HepG2 (cell line): ENCODE results near the gene TXN2. TPM values are rescaled to one million over a fixed set of nuclear protein-coding genes. Genes with fewer than 3 reads are reported as not detected.
A peak's percentile ranks its signal among the peaks of the same experiment; 100 is the strongest.

Experiments
- AGO2 ChIP-seq: fragments of 200-400 bp; formaldehyde crosslinking; optimal IDR thresholded peaks from 2 replicates; pipeline ENCODE3; 2017; ENCODE audit warnings: mild to moderate bottlenecking, low read depth, low read length, moderate library complexity
- CC2D1A ChIP-seq: sonication (generic); formaldehyde crosslinking; IDR thresholded peaks from 2 replicates; pipeline ENCODE4 v1.8.1; 2023; ENCODE audit warnings: mild to moderate bottlenecking, missing genetic modification reagents
- FOXM1 ChIP-seq: sonication (generic); formaldehyde crosslinking; IDR thresholded peaks from 2 replicates; pipeline ENCODE4 v1.5.0; 2020; ENCODE audit warnings: missing genetic modification reagents
- HDAC6 ChIP-seq: fragments of 200-600 bp; sonication (generic); IDR thresholded peaks from 2 replicates; pipeline ENCODE4 v1.7.0; 2017; ENCODE audit warnings: mild to moderate bottlenecking, antibody characterized with exemption, low read length, low read depth
- IKZF4 ChIP-seq: sonication (generic); formaldehyde crosslinking; IDR thresholded peaks from 2 replicates; pipeline ENCODE4 v1.5.1; 2020; ENCODE audit warnings: borderline replicate concordance, mild to moderate bottlenecking, low read depth, missing genetic modification reagents; ENCODE audit errors: not compliant biosample characterization
- KLF13 ChIP-seq: sonication (generic); formaldehyde crosslinking; IDR thresholded peaks from 2 replicates; pipeline ENCODE4 v1.4.0; 2020; ENCODE audit warnings: mild to moderate bottlenecking, missing genetic modification reagents
- PHF21A ChIP-seq: sonication (generic); formaldehyde crosslinking; IDR thresholded peaks from 2 replicates; pipeline ENCODE4 v1.5.0; 2020; ENCODE audit warnings: mild to moderate bottlenecking, missing genetic modification reagents
- SUZ12 ChIP-seq: fragments of 150-350 bp; IDR thresholded peaks from 2 replicates; pipeline ENCODE4 v1.6.1; 2014; ENCODE audit warnings: low read depth, low read length
- ZNF17 ChIP-seq: sonication (generic); formaldehyde crosslinking; IDR thresholded peaks from 2 replicates; pipeline ENCODE4 v1.5.0; 2020; ENCODE audit warnings: mild to moderate bottlenecking, missing genetic modification reagents
- ZNF562 ChIP-seq: sonication (generic); formaldehyde crosslinking; IDR thresholded peaks from 2 replicates; pipeline ENCODE4 v1.8.0; 2022; ENCODE audit warnings: missing genetic modification reagents, borderline replicate concordance
- ZNF607 ChIP-seq: sonication (generic); formaldehyde crosslinking; IDR thresholded peaks from 2 replicates; pipeline ENCODE4 v1.5.1; 2020; ENCODE audit warnings: missing genetic modification reagents, mild to moderate bottlenecking, borderline replicate concordance
- ZNF652 ChIP-seq: IDR thresholded peaks from 2 replicates; pipeline ENCODE4 v1.6.1; 2016; ENCODE audit warnings: low read depth, borderline replicate concordance
- ZNF674 ChIP-seq: sonication (generic); formaldehyde crosslinking; IDR thresholded peaks from 2 replicates; pipeline ENCODE4 v1.5.0; 2020; ENCODE audit warnings: low read depth, mild to moderate bottlenecking, missing genetic modification reagents
- ZNF678 ChIP-seq: sonication (generic); formaldehyde crosslinking; IDR thresholded peaks from 2 replicates; pipeline ENCODE4 v1.4.0; 2020; ENCODE audit warnings: mild to moderate bottlenecking, missing genetic modification reagents
- ZNF788 ChIP-seq: sonication (generic); formaldehyde crosslinking; IDR thresholded peaks from 2 replicates; pipeline ENCODE4 v1.5.0; 2020; ENCODE audit warnings: mild to moderate bottlenecking, missing genetic modification reagents, borderline replicate concordance
- ZNF878 ChIP-seq: sonication (generic); formaldehyde crosslinking; IDR thresholded peaks from 2 replicates; pipeline ENCODE4 v1.8.1; 2023; ENCODE audit warnings: mild to moderate bottlenecking, missing genetic modification reagents, moderate library complexity
- ZSCAN21 ChIP-seq: sonication (generic); formaldehyde crosslinking; IDR thresholded peaks from 2 replicates; pipeline ENCODE4 v1.8.0; 2022; ENCODE audit warnings: mild to moderate bottlenecking, missing genetic modification reagents, moderate library complexity, borderline replicate concordance
- polyA plus RNA-seq, 8 experiments: library from polyadenylated mRNA; depleted of rRNA in 3 of 8; stranded (reverse) in 7 of 8; unstranded in 1 of 8; fragments of >200 nt; fragmentation: Illumina TruSeq in 4 of 8; extraction: Trizol in 4 of 8; gene quantifications; 2 replicates each; pipeline versions ENCODE4 v1.2.1 to v1.2.3, GENCODE V29; 2011 to 2016; ENCODE audit warnings: low read depth in 4 of 8, missing spikeins in 1 of 8, mixed read lengths in 1 of 8; ENCODE audit not compliant: insufficient read depth in 1 of 8
- total RNA-seq, 5 experiments: library from RNA; depleted of rRNA; stranded (reverse); fragments of >200 nt; fragmentation: Illumina TruSeq; extraction: Trizol; gene quantifications; 2 replicates each; pipeline ENCODE4 v1.2.3, GENCODE V29; 2016; ENCODE audit warnings: low read depth in 1 of 5
- TF ChIP-seq, protein P1 (sequence below): sonication (generic); formaldehyde crosslinking; IDR thresholded peaks from 2 replicates; pipeline ENCODE4 v1.4.0; 2020; ENCODE audit warnings: missing genetic modification reagents
- TF ChIP-seq, protein P2 (sequence below): sonication (generic); formaldehyde crosslinking; IDR thresholded peaks from 2 replicates; pipeline ENCODE4 v1.4.0; 2020; ENCODE audit warnings: mild to moderate bottlenecking, missing genetic modification reagents
- TF ChIP-seq, protein P3 (sequence below): IDR thresholded peaks from 2 replicates; pipeline ENCODE4 v1.6.1; 2016; ENCODE audit warnings: missing compliant biosample characterization, missing genetic modification reagents, borderline replicate concordance
- TF ChIP-seq, protein P4 (sequence below): sonication (generic); formaldehyde crosslinking; IDR thresholded peaks from 2 replicates; pipeline ENCODE4 v1.4.0; 2020; ENCODE audit warnings: missing genetic modification reagents

TXN2 gene
- total and polyA plus RNA-seq, 2 of the 13 experiments (the other 11 are each of a cell fraction or from before 2014, with no cell fraction given) = 41.4 to 109 TPM

DNA sequence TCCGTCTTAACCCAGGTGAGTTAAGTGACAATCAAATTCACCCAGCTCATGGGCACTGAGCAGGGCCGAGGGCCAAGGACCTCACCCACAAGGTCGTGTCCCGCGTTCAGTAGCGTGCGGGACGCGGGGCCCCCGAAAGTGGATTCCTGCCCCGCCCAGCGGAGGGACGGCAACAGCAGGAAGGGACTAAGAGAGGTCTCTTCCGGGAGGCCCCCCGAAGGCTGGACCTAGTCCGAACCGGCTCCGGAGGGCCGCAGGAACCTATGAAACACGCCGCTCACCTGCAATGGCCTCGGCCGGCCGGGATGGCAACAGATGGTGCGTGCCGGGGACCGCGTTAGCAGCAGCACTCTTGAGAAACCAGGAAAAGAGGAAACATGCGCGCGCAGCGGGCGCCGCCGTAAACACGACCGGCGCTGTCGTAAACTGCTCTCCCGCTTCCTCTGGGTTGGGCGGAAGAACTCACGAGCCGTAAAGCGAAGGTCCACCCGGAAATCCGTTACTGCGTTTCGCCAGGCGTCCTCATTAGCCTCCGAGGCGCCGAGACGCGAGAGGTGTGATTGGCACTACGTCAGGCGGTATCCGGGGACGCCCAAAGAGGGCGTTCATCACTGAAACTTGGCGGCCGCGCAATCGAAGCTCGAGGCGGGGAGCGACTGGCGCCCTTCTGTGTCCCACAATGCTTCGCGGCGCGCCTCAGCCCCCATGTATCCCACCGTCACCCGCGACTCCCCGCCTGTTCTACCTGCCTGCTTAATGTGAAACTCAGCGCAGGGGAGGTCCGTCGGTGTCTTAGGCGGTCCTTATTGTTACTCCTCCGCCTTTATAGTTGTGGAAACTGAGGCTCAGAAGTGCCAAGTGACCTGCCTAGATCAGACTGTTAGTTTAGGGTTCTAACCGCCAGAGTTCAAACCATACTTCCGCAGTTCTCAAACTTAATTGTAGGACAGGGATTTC lies 47.6 kb upstream of the TXN2 start, which contains the start of gene EIF3D (continued):
- TF ChIP-seq, protein P1, sequence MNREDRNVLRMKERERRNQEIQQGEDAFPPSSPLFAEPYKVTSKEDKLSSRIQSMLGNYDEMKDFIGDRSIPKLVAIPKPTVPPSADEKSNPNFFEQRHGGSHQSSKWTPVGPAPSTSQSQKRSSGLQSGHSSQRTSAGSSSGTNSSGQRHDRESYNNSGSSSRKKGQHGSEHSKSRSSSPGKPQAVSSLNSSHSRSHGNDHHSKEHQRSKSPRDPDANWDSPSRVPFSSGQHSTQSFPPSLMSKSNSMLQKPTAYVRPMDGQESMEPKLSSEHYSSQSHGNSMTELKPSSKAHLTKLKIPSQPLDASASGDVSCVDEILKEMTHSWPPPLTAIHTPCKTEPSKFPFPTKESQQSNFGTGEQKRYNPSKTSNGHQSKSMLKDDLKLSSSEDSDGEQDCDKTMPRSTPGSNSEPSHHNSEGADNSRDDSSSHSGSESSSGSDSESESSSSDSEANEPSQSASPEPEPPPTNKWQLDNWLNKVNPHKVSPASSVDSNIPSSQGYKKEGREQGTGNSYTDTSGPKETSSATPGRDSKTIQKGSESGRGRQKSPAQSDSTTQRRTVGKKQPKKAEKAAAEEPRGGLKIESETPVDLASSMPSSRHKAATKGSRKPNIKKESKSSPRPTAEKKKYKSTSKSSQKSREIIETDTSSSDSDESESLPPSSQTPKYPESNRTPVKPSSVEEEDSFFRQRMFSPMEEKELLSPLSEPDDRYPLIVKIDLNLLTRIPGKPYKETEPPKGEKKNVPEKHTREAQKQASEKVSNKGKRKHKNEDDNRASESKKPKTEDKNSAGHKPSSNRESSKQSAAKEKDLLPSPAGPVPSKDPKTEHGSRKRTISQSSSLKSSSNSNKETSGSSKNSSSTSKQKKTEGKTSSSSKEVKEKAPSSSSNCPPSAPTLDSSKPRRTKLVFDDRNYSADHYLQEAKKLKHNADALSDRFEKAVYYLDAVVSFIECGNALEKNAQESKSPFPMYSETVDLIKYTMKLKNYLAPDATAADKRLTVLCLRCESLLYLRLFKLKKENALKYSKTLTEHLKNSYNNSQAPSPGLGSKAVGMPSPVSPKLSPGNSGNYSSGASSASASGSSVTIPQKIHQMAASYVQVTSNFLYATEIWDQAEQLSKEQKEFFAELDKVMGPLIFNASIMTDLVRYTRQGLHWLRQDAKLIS (CRISPR knock-in tag) = no peak
- no peak for TF ChIP-seq ZNF678 (CRISPR knock-in tag)
- TF ChIP-seq ZNF17 (CRISPR knock-in tag) = no peak
- TF ChIP-seq KLF13 = no peak
- no peak for TF ChIP-seq ZNF674
- peak; percentile 70 for TF ChIP-seq IKZF4 (CRISPR knock-in tag)
- no peak; the same call in 1 of the 2 replicates for TF ChIP-seq ZNF607 (CRISPR knock-in tag)
- no peak for TF ChIP-seq HDAC6
- TF ChIP-seq ZNF878 (CRISPR knock-in tag) = no peak
- TF ChIP-seq, protein P2, sequence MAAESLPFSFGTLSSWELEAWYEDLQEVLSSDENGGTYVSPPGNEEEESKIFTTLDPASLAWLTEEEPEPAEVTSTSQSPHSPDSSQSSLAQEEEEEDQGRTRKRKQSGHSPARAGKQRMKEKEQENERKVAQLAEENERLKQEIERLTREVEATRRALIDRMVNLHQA (CRISPR knock-in tag) = no peak
- TF ChIP-seq ZNF788 (CRISPR knock-in tag) = peak; percentile 79; the same call in 1 of the 2 replicates
- TF ChIP-seq AGO2 = peak; percentile 71
- TF ChIP-seq, protein P3, sequence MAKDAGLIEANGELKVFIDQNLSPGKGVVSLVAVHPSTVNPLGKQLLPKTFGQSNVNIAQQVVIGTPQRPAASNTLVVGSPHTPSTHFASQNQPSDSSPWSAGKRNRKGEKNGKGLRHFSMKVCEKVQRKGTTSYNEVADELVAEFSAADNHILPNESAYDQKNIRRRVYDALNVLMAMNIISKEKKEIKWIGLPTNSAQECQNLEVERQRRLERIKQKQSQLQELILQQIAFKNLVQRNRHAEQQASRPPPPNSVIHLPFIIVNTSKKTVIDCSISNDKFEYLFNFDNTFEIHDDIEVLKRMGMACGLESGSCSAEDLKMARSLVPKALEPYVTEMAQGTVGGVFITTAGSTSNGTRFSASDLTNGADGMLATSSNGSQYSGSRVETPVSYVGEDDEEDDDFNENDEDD (CRISPR knock-in tag) = peak; percentile 92; the same call in 1 of the 2 replicates
- peak; percentile 96 for TF ChIP-seq PHF21A (CRISPR knock-in tag)
- TF ChIP-seq ZNF652 (CRISPR knock-in tag) = no peak
- TF ChIP-seq FOXM1 = no peak
- peak; percentile 37; the same call in 1 of the 2 replicates for TF ChIP-seq SUZ12
- TF ChIP-seq ZNF562 = no peak
- TF ChIP-seq ZSCAN21 (CRISPR knock-in tag) = no peak; the same call in 1 of the 2 replicates
- TF ChIP-seq, protein P4, sequence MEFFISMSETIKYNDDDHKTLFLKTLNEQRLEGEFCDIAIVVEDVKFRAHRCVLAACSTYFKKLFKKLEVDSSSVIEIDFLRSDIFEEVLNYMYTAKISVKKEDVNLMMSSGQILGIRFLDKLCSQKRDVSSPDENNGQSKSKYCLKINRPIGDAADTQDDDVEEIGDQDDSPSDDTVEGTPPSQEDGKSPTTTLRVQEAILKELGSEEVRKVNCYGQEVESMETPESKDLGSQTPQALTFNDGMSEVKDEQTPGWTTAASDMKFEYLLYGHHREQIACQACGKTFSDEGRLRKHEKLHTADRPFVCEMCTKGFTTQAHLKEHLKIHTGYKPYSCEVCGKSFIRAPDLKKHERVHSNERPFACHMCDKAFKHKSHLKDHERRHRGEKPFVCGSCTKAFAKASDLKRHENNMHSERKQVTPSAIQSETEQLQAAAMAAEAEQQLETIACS = no peak
- 0 out of 2 replicates have a peak, but pooled peaks have one; percentile 87 for TF ChIP-seq CC2D1A (CRISPR knock-in tag)
